ENCODE data around the gene TAC4. TPM values are rescaled to one million over a fixed set of nuclear protein-coding genes. Genes with fewer than 3 reads are reported as not detected.

Gene TAC4
- total and polyA plus RNA-seq, 2 donors (not counting 3 experiments of a cell fraction or from before 2014, with no cell fraction given) = 0.19 TPM; not detected in 1

- no peaks in the 10 kb centered on the region for H4K20me1 ChIP-seq (replicated peaks; ENCODE audit: control insufficient read depth, extremely low read depth, insufficient read depth, low read length)
- no peak overlapping the region for H3K27ac ChIP-seq (ENCODE audit: insufficient read depth, low read depth, low read length)
- H3K9me1 ChIP-seq (replicated peaks; ENCODE audit: control insufficient read depth, extremely low read depth, insufficient read depth, low read length) = no peaks in the 10 kb centered on the region
- H3K4me1 ChIP-seq (ENCODE audit: control insufficient read depth, extremely low read depth, insufficient read depth, low read length) = no peaks in the 10 kb centered on the region
- FAIRE-seq (no peak), DNase-seq (ENCODE audit: low read depth, low spot score) (no peak)
- ChIA-PET POLR2A (no interaction called here), CTCF (interaction anchor here (1.4 kb wide), 1 partner anchor 99 kb away, joined by 7 read pairs; the partner anchor contains the start of gene DLX3)
- intact Hi-C loops (cut with micrococcal nuclease) (no loop called here), dilution Hi-C loops (cut with MboI; ENCODE audit: extremely low pct_ligation_motif_present, low sequenced_read_pairs) (no loop called here)
- TF ChIP-seq MAX (IDR thresholded peaks at IDR 0.05; ENCODE audit: insufficient read depth, insufficient read length) (no peak), GATA2 (IDR thresholded peaks at IDR 0.05; ENCODE audit: insufficient read depth, insufficient read length, low read depth, low read length) (no peak), JUN (IDR thresholded peaks at IDR 0.05; ENCODE audit: borderline replicate concordance, insufficient read depth, insufficient read length, low read depth) (no peak), POLR2AphosphoS5 (IDR thresholded peaks at IDR 0.05; ENCODE audit: insufficient read depth, low read depth, low read length) (no peak), EZH2 (IDR thresholded peaks at IDR 0.05; ENCODE audit: borderline replicate concordance, low read depth, low read length, severe bottlenecking) (no peak), FOS (IDR thresholded peaks at IDR 0.05; ENCODE audit: borderline replicate concordance, insufficient read depth, low read length) (no peak), MYC (IDR thresholded peaks at IDR 0.05; ENCODE audit: low read depth, low read length) (no peak), POLR2A (IDR thresholded peaks at IDR 0.05; ENCODE audit: low read depth, low read length) (no peak), CTCF (IDR thresholded peaks at IDR 0.05; ENCODE audit: extremely low read depth in 1 of 2, insufficient read depth in 1 of 2, low read depth in 1 of 2, low read length in 2 of 2) (no peak)
- no peak overlapping the region for H3K9ac ChIP-seq (replicated peaks; ENCODE audit: extremely low read depth, insufficient read depth, low read length)
- H2AFZ ChIP-seq (ENCODE audit: low read depth, low read length) = no peak overlapping the region
- H3K4me2 ChIP-seq (ENCODE audit: insufficient read depth, low read length) = no peak overlapping the region
- no peaks in the 10 kb centered on the region for H3K36me3 ChIP-seq (ENCODE audit: control insufficient read depth in 2 of 2, extremely low read depth in 1 of 2, insufficient read depth in 2 of 2, low read length in 2 of 2)
- peaks cover 40 to 46% of the 10 kb centered on the region in 2 experiments for H3K27me3 ChIP-seq (ENCODE audit: control insufficient read depth in 2 of 2, insufficient read depth in 2 of 2, low read length in 2 of 2)
- H3K4me3 ChIP-seq (replicated peaks in 1 of 3; ENCODE audit: insufficient read depth in 1 of 3, low read depth in 1 of 3, low read length in 3 of 3) = no peak overlapping the region
- H3K79me2 ChIP-seq (ENCODE audit: control insufficient read depth, insufficient read depth, low read length) = no peaks in the 10 kb centered on the region
- BruUV-seq (replicated peaks) = no TSS peak
- no peaks in the 10 kb centered on the region for H3K9me3 ChIP-seq (replicated peaks; ENCODE audit: control insufficient read depth, insufficient read depth, low read length)
Observed at GRCh38 chr17:49896860-49897259, 49.0 kb upstream of the TAC4 start.
